ENCODE results near the gene NEURL1B.
"Not testable (repeated sequence)": the region's sequence is repeated elsewhere in the genome, so short reads cannot be mapped to it uniquely, and the experiment has no call there.

The NEURL1B gene

GRCh38 chr5:172656496-172656895 lies 15.4 kb downstream of the NEURL1B start:
- not testable (repeated sequence) for H3K4me3 ChIP-seq (ENCODE audit: low read depth, low read length)

DNA sequence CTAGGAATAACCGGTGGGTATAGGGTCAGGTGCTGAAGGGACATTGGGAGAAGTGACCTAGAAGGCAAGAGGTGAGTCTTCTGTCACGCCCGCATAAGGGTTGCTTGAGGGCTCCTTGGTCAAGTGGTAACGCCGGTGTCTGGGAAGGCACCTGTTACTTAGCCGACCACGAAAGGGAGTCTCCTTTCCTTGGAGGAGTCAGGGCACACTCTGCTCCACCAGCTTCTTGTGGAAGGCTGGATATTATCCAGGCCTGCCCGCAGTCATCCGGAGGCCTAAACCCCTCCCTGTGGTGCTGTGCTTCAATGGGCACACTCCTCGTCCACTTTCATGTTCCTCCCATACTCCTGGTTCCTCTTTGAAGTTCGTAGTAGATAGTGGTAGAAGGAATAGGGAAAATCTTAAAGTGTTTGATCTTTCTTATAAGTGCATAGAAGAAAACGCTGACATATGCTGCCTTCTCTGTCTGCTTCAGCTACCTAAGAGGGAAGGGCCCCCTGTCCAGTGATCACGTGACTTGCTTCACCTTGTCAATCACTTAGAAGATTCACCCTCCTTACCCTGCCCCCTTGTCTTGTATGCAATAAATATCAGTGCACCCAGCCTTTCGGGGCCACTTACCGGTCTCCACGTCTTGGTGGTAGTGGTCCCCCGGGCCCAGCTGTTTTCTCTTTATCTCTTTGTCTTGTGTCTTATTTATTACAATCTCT lies 16.6 kb downstream of the NEURL1B start:
- not testable (repeated sequence) for H3K4me3 ChIP-seq (ENCODE audit: low read depth, low read length)

DNA sequence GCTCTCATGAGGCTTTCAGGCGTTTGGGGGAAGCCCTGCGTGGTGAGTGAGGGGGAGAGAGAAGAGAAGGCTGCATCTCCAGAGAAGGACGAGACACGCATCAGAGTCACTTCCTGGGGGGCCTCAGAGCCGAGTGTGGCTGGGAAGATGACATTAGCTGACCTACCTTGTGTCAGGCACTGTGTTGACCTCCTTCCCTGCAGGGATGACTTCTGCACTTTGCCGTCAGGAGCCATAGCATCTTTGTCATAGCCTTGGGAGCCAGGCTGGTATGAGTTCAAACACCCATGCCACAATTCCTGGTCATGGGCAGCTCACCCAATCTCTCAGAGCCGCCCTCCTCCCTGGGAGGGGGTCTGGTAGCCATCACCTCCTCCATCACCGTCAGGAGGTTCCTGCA lies 17.3 kb downstream of the NEURL1B start:
- no peak overlapping the region for H3K4me3 ChIP-seq (ENCODE audit: low read depth, low read length)

DNA sequence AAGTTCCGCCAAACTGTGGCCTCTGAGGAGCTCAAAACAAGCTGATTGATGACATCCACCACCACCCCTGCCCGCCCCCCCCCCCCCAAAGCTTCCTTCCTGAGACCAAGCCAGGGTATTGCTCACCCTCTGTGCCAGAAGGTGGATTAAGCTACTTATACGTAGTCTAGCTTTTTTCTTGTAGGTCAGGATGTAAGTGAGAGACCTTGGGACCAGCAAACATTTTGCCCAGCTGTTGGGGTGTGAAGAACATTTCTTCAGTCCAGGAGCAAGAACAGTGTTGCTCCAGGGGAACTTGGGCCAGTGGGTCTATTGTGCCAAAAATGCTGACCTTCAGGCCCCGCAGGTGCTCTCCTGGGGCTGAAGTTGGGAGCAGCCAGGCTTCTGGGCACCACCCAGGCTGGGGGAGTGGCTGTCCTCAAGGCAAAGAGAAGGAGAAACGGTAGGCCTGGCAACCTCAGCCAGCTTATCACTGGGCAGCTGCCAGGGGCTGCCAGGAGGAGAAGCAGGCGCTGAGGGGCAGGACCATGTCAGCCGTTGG lies 18.0 kb downstream of the NEURL1B start:
- H3K4me3 ChIP-seq (ENCODE audit: low read depth, low read length): no peak overlapping the region

DNA sequence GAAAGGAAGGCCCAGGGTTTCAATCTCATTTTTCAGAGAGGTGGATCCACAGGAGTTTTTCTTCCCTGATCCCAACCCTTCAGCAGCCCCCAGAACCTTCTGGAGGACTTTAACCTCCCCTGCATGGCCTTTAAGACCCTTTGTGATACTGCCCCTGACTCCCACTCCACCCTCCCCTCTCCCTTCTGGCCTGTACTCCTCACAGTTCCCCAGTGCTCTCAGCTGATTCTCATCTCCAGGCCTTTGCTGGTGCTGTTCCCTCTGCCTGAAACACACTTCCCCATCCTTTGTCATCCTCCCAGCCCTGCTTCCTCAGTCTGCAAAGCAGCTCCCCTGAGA lies 18.5 kb downstream of the NEURL1B start:
- no peak overlapping the region for H3K4me3 ChIP-seq (ENCODE audit: low read depth, low read length)

- H3K4me3 ChIP-seq (ENCODE audit: low read depth, low read length): no peak overlapping the region
These were observed 19.0 kb downstream of the NEURL1B start for GRCh38 chr5:172659909-172660628.

GRCh38 chr5:172660974-172661373 lies 19.9 kb downstream of the NEURL1B start:
- H3K4me3 ChIP-seq (ENCODE audit: low read depth, low read length): no peak overlapping the region

GRCh38 chr5:172661526-172661925 lies 20.5 kb downstream of the NEURL1B start:
- no peak overlapping the region for H3K4me3 ChIP-seq (ENCODE audit: low read depth, low read length)

DNA sequence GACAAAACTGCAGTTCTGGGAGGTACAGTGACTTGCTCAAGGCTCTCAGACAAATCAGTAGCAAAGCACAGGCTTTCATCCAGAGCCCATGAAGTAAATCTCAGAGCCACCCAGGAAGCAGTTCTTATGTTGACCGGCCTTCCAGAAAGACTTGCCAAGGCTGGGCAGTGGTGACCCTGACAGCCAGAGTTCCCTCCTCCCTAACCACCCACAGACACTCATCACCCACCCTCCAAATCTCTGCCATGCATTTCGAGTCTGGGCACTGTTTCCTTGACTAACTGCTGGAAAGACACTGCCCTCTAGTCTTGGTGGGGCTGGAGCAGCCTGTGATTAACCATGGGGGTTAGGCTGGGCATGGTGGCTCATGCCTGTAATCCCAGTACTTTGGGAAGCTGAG lies 21.5 kb downstream of the NEURL1B start:
- H3K4me3 ChIP-seq (ENCODE audit: low read depth, low read length): no peak overlapping the region

GRCh38 chr5:172664018-172664417 lies 23.0 kb downstream of the NEURL1B start:
- H3K4me3 ChIP-seq (ENCODE audit: low read depth, low read length): no peak overlapping the region

GRCh38 chr5:172664681-172665541 lies 23.8 kb downstream of the NEURL1B start:
- H3K4me3 ChIP-seq (ENCODE audit: low read depth, low read length): no peak overlapping the region

DNA sequence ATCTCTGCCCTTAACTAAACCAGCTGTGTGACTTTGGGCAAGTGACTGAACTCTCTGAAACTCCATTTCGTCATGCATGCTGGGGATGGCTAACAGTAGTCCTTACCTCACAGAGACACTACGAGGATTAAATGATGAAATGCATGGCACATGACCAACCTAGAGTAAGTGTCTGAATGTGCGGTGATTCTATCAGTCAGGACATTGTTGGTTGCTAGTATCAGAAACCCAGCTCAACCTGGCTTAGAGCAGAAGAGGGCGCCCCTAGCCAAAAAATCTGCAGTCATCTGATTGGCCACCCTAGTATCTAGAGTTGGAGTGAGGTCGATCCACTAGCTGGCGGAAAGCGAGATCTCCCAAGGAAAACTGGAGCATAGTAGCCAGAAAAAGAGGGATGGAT lies 25.2 kb downstream of the NEURL1B start:
- H3K4me3 ChIP-seq (ENCODE audit: low read depth, low read length): no peak overlapping the region

- no peak overlapping the region for H3K4me3 ChIP-seq (ENCODE audit: low read depth, low read length)
These were observed 26.9 kb downstream of the NEURL1B start for GRCh38 chr5:172667786-172668593.

- H3K4me3 ChIP-seq (ENCODE audit: low read depth, low read length): no peak overlapping the region
These were observed 27.6 kb downstream of the NEURL1B start for GRCh38 chr5:172668594-172669071.

DNA sequence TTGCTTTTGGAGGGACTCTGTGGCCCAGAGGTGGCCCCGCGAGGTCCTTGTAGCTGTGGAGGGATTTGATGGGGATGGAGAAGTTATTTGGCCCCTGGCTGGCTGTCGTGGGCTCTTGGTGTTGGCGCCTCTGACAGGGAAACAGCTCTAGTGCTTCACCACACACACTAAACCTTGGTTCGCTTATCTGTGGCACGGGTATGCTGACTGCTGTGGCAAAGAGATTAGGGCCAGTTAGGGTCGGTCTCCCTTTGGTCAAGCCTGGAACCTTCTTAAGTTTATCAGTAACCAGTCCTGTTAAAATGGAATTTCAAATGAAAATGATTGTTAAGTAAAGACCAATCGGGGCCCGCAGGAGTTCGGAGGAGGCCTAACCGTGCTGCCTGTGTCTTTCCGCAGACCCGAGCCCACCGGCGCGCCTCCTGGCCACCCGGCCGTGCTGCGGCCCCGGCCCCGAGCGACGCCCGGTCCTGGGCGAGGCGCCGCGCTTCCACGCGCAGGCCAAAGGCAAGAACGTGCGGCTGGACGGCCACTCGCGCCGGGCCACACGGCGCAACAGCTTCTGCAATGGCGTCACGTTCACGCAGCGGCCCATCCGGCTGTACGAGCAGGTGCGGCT lies 28.4 kb downstream of the NEURL1B start:
- no peak overlapping the region for H3K4me3 ChIP-seq (ENCODE audit: low read depth, low read length)

DNA sequence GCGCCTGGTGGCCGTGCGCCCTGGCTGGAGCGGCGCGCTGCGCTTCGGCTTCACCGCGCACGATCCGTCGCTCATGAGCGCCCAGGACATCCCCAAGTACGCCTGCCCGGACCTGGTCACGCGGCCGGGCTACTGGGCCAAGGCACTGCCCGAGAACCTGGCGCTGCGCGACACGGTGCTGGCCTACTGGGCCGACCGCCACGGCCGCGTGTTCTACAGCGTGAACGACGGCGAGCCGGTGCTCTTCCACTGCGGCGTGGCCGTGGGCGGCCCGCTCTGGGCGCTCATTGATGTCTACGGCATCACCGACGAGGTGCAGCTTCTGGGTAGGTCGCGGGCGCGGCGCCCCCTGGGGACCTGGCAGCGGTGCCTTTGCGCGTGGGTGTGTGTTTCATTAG lies 28.9 kb downstream of the NEURL1B start:
- H3K4me3 ChIP-seq (ENCODE audit: low read depth, low read length): no peak overlapping the region

- no peak overlapping the region for H3K4me3 ChIP-seq (ENCODE audit: low read depth, low read length)
These were observed 29.4 kb downstream of the NEURL1B start for GRCh38 chr5:172670444-172670843.

DNA sequence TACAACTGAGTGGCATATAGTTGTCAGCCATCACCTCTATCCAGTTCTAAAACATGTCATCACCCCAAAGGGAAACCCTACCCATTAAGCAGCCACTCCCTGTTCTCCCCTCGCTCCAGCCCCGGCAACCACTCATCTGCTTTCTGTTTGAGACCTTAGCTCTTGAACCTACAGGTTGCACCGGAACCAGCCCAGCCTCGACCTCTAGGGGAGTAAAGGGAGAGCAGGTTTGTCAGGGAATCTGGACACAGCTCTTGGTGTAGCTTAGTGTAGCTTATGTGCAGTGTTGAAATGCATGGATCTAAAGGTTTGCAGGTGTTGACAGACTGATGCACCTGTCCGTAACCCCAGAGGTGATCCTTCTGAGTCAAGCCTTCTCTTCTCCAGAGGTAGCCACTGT lies 30.0 kb downstream of the NEURL1B start:
- no peak overlapping the region for H3K4me3 ChIP-seq (ENCODE audit: low read depth, low read length)

DNA sequence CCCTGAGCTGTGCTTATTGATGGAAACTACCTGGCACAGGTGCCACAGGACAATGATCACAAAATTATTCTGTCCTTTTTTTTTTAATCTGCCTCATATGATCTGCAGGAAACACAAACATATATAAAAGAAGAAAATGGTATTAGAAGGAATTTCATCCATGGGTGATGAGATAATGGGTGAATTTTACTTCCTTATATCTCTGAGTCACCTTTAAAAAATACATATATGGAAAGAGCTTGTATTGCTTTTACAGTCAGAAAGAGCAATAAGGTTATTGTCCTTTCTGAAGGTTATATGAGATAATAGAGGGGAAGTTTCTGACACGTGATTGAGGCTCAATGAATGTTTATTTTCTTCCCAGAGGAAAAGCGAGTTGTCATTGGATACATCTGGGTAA lies 31.6 kb downstream of the NEURL1B start:
- H3K4me3 ChIP-seq (ENCODE audit: low read depth, low read length): no peak overlapping the region

GRCh38 chr5:172674155-172674554 lies 33.1 kb downstream of the NEURL1B start:
- H3K4me3 ChIP-seq (ENCODE audit: low read depth, low read length): no peak overlapping the region
